GM18951 (cell line): Measurements from ENCODE around the gene SRPK2.
"Not testable (repeated sequence)": the region's sequence is repeated elsewhere in the genome, so short reads cannot be mapped to it uniquely, and the experiment has no call there.

Experiments used
- POLR2A ChIP-seq: IDR thresholded peaks from 4 replicates; pipeline ENCODE4 v1.6.1; 2011; ENCODE audit warnings: mild to moderate bottlenecking; ENCODE audit not compliant: insufficient read length, insufficient read depth; ENCODE audit errors: extremely low read depth
- in situ Hi-C: fragments of 300-500 bp; cut with MboI; formaldehyde crosslinking; loops from one replicate; pipeline ENCODE4 v1.12.0; 2022; ENCODE audit warnings: low sequenced_read_pairs, mixed read lengths, inconsistent platforms; ENCODE audit not compliant: unreplicated experiment

Gene SRPK2

GRCh38 chr7:105241198-105241597, 147.5 kb downstream of the SRPK2 start:
- in situ Hi-C loops, result no loop called here
- no peak for TF ChIP-seq POLR2A

DNA sequence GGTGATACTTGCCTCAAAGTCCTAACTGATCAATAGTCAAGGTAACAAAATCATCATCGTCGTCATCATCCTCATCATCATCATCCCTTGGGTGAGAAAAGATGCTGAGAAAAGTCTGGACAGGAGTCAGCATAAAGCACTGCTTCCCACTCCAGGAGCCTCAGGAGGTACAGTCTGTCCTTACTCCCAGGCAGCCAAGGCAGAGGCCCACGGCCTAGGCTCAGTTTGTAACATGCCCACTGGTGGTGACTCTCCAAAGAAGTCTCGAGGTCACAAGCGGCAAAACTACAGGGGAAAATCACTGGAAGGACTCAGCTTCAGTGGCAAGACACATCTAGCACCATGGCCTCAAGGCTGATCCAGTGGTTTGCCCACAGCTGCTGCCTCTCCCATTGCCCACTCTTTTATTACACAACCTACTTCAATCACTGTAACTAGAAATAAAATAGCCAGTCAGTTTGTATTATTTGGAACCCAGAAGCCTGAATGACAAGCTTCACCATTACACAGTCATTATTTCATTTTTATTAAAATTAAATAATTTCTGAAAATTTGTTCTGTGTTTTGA, 150.4 kb downstream of the SRPK2 start:
- no peak for TF ChIP-seq POLR2A
- in situ Hi-C loops, result no loop called here

GRCh38 chr7:105234886-105235285, 153.8 kb downstream of the SRPK2 start:
- in situ Hi-C loops, result no loop called here
- TF ChIP-seq POLR2A, result no peak

GRCh38 chr7:105232829-105233291, 155.9 kb downstream of the SRPK2 start:
- in situ Hi-C loops, result not testable (repeated sequence)

- TF ChIP-seq POLR2A, result no peak
- in situ Hi-C loops, result no loop called here
Measured at GRCh38 chr7:105230486-105230885, 158.2 kb downstream of the SRPK2 start.

GRCh38 chr7:105229641-105230040, 159.1 kb downstream of the SRPK2 start:
- in situ Hi-C loops, result no loop called here

DNA sequence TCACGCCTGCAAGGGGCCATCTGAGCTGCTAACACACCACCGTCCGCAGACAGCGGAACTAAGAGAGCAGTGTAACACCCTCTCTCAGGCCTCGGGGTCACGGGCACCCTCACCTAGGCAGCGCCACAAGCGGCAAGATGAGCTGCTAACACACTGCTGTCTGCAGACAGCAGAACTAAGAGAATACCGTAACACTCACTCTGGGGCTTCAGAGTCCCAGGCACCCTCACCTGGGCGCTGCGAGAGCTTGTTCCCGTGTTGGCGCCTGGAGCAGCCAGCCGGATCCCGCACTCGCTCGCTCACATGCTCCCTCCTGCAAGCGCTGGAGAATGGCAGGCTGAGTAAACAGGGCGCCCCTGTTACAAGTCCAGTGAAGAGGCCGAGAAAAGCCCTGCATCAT, 160.2 kb downstream of the SRPK2 start:
- in situ Hi-C loops, result no loop called here
- no peak for TF ChIP-seq POLR2A

More at GRCh38 chr7:105229641-105230040, 159.1 kb downstream of the SRPK2 start:
- TF ChIP-seq POLR2A, result no peak

- in situ Hi-C loops, result no loop called here
- TF ChIP-seq POLR2A, result no peak
Measured at GRCh38 chr7:105227391-105227790, 161.3 kb downstream of the SRPK2 start.

DNA sequence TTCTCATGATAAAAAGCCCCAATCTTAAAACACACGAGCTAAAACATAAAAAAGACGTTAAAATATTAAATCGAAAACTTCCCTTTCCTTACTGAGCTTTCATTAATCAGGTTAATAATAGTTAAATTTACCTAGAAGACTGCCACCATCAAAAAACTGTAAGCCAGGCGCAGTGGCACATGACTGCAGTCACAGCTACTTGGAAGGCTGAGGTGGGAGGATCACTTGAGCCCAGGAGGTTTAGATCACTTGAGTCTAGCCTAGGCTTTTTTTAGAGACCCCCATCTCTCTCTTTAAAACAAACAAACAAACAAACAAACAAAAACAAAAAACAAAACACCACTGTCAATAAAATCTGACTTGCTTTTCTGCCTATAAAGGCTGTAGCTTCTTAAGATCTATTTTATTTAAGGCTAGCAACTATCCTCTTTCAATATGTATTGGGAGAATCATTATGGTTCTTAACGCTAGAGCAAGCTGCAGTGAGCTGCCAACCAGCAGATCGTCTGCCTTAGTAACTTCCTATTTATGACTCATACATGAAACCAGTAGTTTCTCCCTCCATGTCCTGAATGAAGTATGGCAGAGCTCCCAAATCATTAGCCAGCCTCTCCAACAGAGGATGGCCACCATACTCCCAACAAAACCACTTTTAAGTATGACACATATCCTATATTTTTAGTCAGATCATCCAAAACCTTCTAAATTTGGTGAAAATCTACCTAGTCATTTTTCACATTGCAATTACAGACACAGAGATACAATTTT, 163.7 kb downstream of the SRPK2 start:
- in situ Hi-C loops, result no loop called here
- no peak for TF ChIP-seq POLR2A

GRCh38 chr7:105222953-105223352, 165.8 kb downstream of the SRPK2 start:
- in situ Hi-C loops, result no loop called here
- TF ChIP-seq POLR2A, result no peak

GRCh38 chr7:105219771-105220160, 169.0 kb downstream of the SRPK2 start:
- in situ Hi-C loops, result no loop called here
- TF ChIP-seq POLR2A, result no peak

DNA sequence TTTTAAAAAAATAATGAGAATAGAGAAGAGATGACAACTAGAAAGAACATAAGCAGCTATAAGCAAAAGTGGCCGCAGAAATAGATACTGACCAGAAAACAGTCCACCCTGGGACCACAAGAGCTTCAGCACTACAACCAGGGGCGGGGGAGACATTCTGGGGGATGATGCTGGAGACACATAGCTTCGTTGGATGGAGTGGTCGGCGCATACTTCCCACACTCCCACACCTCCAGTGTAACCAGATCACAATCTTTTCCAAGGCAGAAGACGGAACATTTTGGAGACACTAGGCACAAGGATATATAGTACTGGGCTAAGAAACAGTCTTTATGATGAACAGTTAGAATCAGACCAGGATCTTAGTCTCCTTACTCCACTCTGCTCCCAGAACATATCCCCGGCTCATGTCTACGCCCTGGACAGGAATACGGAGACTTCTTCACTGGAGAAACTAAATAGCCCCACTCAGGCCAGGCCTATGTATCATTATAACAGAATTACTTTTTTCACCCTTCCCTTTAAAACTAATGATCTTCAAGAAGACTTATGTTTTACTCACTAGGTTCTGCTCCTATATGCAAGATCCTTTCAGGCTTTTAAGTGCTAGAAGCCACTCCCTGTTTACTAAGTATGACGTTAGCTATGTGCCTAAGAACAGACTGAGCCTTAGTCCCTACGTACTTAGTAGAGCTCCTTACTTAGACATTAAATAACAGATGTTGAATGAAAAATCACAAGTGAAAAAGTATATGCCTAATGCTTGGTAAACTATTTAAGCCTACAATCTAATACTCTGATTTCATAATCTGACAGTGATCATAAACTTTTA, 169.6 kb downstream of the SRPK2 start:
- TF ChIP-seq POLR2A, result no peak
- in situ Hi-C loops, result no loop called here

DNA sequence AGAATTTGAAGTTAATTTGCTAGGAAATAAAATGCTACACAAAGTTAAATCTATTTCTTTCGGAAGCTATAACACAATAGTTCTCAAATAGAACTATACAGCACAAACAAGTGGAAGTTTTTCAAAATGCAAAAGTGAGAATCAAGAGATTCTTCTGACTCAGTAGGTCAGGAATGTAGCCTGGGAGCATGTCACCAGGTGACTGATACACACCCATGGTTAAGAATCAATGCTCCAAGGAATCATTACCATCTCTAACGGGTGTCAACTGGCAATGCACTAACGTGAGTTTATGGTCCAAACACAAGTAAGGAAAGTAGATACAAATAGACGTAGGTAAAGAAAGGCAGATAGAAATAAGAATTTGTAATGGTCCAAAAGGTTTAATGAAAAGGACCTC, 170.5 kb downstream of the SRPK2 start:
- no peak for TF ChIP-seq POLR2A
- in situ Hi-C loops, result no loop called here
